ENCODE measurements around the gene PUSL1. TPM values are rescaled to one million over a fixed set of nuclear protein-coding genes. Genes with fewer than 3 reads are reported as not detected.
A peak's percentile ranks its signal among the peaks of the same experiment; 100 is the strongest.

The PUSL1 gene
- total and polyA plus RNA-seq, 2 donors (not counting 1 experiment from before 2014, with no cell fraction given) = 15.7 to 25.8 TPM

DNA sequence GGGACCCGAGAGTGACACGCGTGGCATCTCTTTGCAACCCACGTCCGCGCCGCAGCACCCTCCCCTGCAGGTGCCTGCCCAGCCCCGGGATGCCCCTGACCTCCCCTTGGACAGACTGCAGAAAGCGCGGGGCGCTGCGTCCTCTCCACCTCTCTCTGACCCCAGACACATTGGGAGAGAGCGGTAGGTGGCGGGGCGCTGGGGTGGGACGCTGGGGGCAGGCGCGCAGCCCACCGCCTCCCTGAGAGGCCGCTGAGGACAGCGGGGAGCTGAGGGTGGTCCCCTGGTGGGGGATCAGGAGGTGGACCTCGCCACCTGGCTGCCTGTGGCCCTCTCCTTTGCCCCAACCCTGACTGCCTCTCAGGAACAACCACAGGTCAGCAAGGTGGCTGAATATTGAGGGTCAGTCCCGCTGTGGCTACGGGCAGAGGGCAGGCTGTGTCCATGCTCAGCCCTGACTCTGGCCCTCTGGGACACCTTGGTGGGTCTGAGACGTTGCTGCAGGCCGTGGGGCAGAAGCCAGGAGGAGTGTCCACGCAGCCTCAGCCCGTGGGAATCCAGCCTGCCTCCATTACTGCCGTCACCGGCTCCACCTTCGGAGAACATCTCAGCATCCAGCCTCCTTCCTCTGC lies 34.0 kb upstream of the PUSL1 start:
- Mint-ChIP-seq H3K4me3 (peak overlapping the region; percentile 66), H3K27me3 (no peaks in the 10 kb centered on the region), H3K4me1 (peaks cover 33% of the 10 kb centered on the region), H3K27ac (no peak overlapping the region), H3K9me3 (ENCODE audit: insufficient read depth) (no peaks in the 10 kb centered on the region)
- peaks cover 0 to 4% of the 10 kb centered on the region in 2 experiments for H3K36me3 ChIP-seq (replicated peaks in 1 of 2; ENCODE audit: control extremely low read depth in 1 of 2, control insufficient read depth in 1 of 2, extremely low read depth in 1 of 2, insufficient read depth in 2 of 2, low read length in 1 of 2)
- TF ChIP-seq EZH2 (IDR thresholded peaks at IDR 0.05; ENCODE audit: borderline replicate concordance, insufficient read depth, low read depth, low read length, poor library complexity, severe bottlenecking) = no peak
- TF ChIP-seq, protein P1, sequence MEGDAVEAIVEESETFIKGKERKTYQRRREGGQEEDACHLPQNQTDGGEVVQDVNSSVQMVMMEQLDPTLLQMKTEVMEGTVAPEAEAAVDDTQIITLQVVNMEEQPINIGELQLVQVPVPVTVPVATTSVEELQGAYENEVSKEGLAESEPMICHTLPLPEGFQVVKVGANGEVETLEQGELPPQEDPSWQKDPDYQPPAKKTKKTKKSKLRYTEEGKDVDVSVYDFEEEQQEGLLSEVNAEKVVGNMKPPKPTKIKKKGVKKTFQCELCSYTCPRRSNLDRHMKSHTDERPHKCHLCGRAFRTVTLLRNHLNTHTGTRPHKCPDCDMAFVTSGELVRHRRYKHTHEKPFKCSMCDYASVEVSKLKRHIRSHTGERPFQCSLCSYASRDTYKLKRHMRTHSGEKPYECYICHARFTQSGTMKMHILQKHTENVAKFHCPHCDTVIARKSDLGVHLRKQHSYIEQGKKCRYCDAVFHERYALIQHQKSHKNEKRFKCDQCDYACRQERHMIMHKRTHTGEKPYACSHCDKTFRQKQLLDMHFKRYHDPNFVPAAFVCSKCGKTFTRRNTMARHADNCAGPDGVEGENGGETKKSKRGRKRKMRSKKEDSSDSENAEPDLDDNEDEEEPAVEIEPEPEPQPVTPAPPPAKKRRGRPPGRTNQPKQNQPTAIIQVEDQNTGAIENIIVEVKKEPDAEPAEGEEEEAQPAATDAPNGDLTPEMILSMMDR (IDR thresholded peaks at IDR 0.05) = no peak
- peak overlapping the region; percentile 87 for H3K9ac ChIP-seq (ENCODE audit: low read length)
- peaks cover 37% of the 10 kb centered on the region for H4K20me1 ChIP-seq (ENCODE audit: control insufficient read depth, insufficient read depth, low read length, poor library complexity, severe bottlenecking)
- no peak for DNase-seq
- H3K27me3 ChIP-seq (replicated peaks in 1 of 4; ENCODE audit: control extremely low read depth in 1 of 4, control insufficient read depth in 3 of 4, insufficient read depth in 4 of 4, low read length in 3 of 4) = no peaks in the 10 kb centered on the region
- H2AFZ ChIP-seq (ENCODE audit: insufficient read depth, low read depth, low read length, poor library complexity, severe bottlenecking) = peak overlapping the region; percentile 98
- H3K79me2 ChIP-seq (ENCODE audit: control insufficient read depth, insufficient read depth, low read length) = peaks cover 42% of the 10 kb centered on the region
- H3K4me3 ChIP-seq (ENCODE audit: control extremely low read depth in 1 of 5, extremely low read depth in 1 of 5, insufficient read depth in 1 of 5, low read depth in 2 of 5, low read length in 4 of 5) = peak overlapping the region in 4 of 5 experiments; percentile 57 to 84 (median 76)
- H3K9me3 ChIP-seq (ENCODE audit: control extremely low read depth in 1 of 3, control insufficient read depth in 2 of 3, insufficient read depth in 1 of 3, low read length in 2 of 3) = no peaks in the 10 kb centered on the region
- POLR2A ChIA-PET = interaction anchor here (1.1 to 1.5 kb wide), 3 partner anchors 101 to 152 kb away, joined by 5 to 8 read pairs (median 6); partner anchors contain the start of genes AURKAIP1 and MRPL20
- intact Hi-C loops (cut with micrococcal nuclease) = loop anchor here (1.0 kb wide), 1 partner anchor 101 kb away; the partner anchor contains the start of gene AURKAIP1
- peak overlapping the region; percentile 93 for H3K4me2 ChIP-seq (replicated peaks; ENCODE audit: low read depth, low read length, poor library complexity, severe bottlenecking)
- no peak for ATAC-seq (ENCODE audit: low read depth)
- peak overlapping the region in 1 of 2 donors; percentile 52 for H3K27ac ChIP-seq (ENCODE audit: low read length in 2 of 2)
- H3K4me1 ChIP-seq (ENCODE audit: control insufficient read depth in 2 of 2, insufficient read depth in 2 of 2, low read length in 2 of 2) = peaks cover 29 to 38% of the 10 kb centered on the region in 2 donors
- WGBS (ENCODE audit: insufficient coverage) = 49% methylated on average over 18 of the region's 31 CpGs
- CTCF ChIA-PET = interaction anchor here (1.0 to 1.5 kb wide), 3 partner anchors 12 to 152 kb away, joined by 3 to 4 read pairs (median 4); no protein-coding TSS in a partner anchor

DNA sequence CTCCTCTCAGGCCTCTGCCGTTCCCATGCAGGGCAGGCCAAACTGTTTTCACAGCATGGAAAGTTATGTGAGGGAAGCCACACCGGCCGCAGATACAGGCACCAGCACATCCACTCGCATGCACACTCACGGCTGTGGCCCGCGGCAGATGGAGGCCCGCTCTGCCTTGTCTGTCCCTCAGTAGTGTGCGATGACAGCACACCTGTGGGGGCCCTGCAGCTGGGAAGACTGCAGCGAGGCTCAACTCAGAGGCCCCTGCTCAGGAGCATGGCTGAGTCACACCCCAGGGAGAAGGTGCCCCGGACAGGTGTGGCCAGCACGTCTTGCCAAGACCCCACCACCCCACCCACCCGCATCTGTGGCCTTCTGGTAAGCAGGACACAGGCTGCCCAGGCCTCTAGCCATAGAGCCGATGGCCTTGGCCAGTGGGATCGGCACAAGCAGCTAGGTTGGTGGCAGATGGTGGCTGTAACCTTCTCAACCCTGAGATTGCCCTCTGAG lies 33.4 kb upstream of the PUSL1 start:
- peak overlapping the region; percentile 93 for H3K4me2 ChIP-seq (replicated peaks; ENCODE audit: low read depth, low read length, poor library complexity, severe bottlenecking)
- intact Hi-C loops (cut with micrococcal nuclease) = loop anchor here (1.0 kb wide), 1 partner anchor 100 kb away; the partner anchor contains the start of gene AURKAIP1
- peaks cover 0 to under 1% of the 10 kb centered on the region in 2 experiments for H3K36me3 ChIP-seq (replicated peaks in 1 of 2; ENCODE audit: control extremely low read depth in 1 of 2, control insufficient read depth in 1 of 2, extremely low read depth in 1 of 2, insufficient read depth in 2 of 2, low read length in 1 of 2)
- no peak overlapping the region for H3K4me3 ChIP-seq (ENCODE audit: control extremely low read depth in 1 of 5, extremely low read depth in 1 of 5, insufficient read depth in 1 of 5, low read depth in 2 of 5, low read length in 4 of 5)
- peaks cover 32% of the 10 kb centered on the region for H4K20me1 ChIP-seq (ENCODE audit: control insufficient read depth, insufficient read depth, low read length, poor library complexity, severe bottlenecking)
- TF ChIP-seq, protein P1 (IDR thresholded peaks at IDR 0.05) = no peak
- TF ChIP-seq EZH2 (IDR thresholded peaks at IDR 0.05; ENCODE audit: borderline replicate concordance, insufficient read depth, low read depth, low read length, poor library complexity, severe bottlenecking) = no peak
- no peaks in the 10 kb centered on the region for H3K27me3 Mint-ChIP-seq
- peaks cover 29 to 38% of the 10 kb centered on the region in 2 donors for H3K4me1 ChIP-seq (ENCODE audit: control insufficient read depth in 2 of 2, insufficient read depth in 2 of 2, low read length in 2 of 2)
- H3K79me2 ChIP-seq (ENCODE audit: control insufficient read depth, insufficient read depth, low read length) = peaks cover 36% of the 10 kb centered on the region
- H3K9me3 ChIP-seq (ENCODE audit: control extremely low read depth in 1 of 3, control insufficient read depth in 2 of 3, insufficient read depth in 1 of 3, low read length in 2 of 3) = no peaks in the 10 kb centered on the region
- no peaks in the 10 kb centered on the region for H3K9me3 Mint-ChIP-seq (ENCODE audit: insufficient read depth)
- no peak overlapping the region for H3K9ac ChIP-seq (ENCODE audit: low read length)
- H3K4me3 Mint-ChIP-seq = peak overlapping the region; percentile 66
- ChIA-PET POLR2A (no interaction called here), CTCF (interaction anchor here (1.4 to 1.5 kb wide), 2 partner anchors 11 to 17 kb away, joined by 4 read pairs; no protein-coding TSS in a partner anchor)
- DNase-seq (no peak), ATAC-seq (ENCODE audit: low read depth) (no peak)
- peaks cover 29% of the 10 kb centered on the region for H3K4me1 Mint-ChIP-seq
- H2AFZ ChIP-seq (ENCODE audit: insufficient read depth, low read depth, low read length, poor library complexity, severe bottlenecking) = peak overlapping the region; percentile 98
- H3K27ac Mint-ChIP-seq = no peak overlapping the region
- H3K27ac ChIP-seq (ENCODE audit: low read length in 2 of 2) = no peak overlapping the region
- H3K27me3 ChIP-seq (replicated peaks in 1 of 4; ENCODE audit: control extremely low read depth in 1 of 4, control insufficient read depth in 3 of 4, insufficient read depth in 4 of 4, low read length in 3 of 4) = no peaks in the 10 kb centered on the region
- WGBS (ENCODE audit: insufficient coverage) = 97% methylated on average over 14 of the region's 15 CpGs

Measured in B cell (primary cell).